ENCODE data around the gene BOLA2B.

DNA sequence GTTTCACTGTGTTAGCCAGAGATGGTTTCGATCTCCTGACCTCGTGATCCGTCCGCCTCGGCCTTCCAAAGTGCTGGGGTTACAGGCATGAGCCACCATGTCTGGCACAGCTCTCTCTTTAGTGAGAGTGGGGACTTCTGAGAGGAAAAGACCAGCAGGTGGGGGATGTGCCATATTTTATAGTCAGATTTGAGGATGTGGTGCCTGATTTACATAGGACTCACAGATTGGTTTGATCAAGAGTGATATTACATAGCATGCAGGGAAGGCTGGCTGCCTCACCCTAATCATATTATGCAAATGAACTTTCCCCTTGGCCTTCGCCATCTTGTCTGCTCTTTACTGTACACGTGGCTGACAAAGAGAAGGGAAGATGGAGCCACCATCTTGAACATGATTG, 42.4 kb downstream of the BOLA2B start:
- TF ChIP-seq CTCF (IDR thresholded peaks at IDR 0.05): no peak
- no peak for TF ChIP-seq EZH2 (IDR thresholded peaks at IDR 0.05)
